Upper lobe of left lung (tissue), 6 donors: Measurements from ENCODE around the gene CPO. TPM values are rescaled to one million over a fixed set of nuclear protein-coding genes. Genes with fewer than 3 reads are reported as not detected.

Experiments used
- ATAC-seq, 2 donors: fragments of 200-7000 bp; cut with Tn5 transposase; one replicate each; pipeline ENCODE4 v1.9.1; 2022; ENCODE audit warnings: mild to moderate bottlenecking in 2 of 2, moderate library complexity in 2 of 2; ENCODE audit not compliant: low FRiP score in 2 of 2
- DNase-seq, 2 donors: peaks; one replicate each; pipeline ENCODE4 v3.0.0-alpha.2; 2019 to 2020
- H3K27ac ChIP-seq, 4 donors: fragments of 200-600 bp; sonication (generic); one replicate each; pipeline ENCODE4 v1.5.1; 2016 to 2019
- H3K27me3 ChIP-seq, 4 donors: fragments of 200-600 bp; sonication (generic); one replicate each; pipeline ENCODE4 v1.5.1; 2017 to 2019
- H3K36me3 ChIP-seq, 4 donors: fragments of 200-600 bp; sonication (generic); one replicate each; pipeline ENCODE4 v1.5.1; 2016 to 2019
- H3K4me1 ChIP-seq, 4 donors: fragments of 200-600 bp; sonication (generic); one replicate each; pipeline ENCODE4 v1.5.1; 2018 to 2019
- H3K4me3 ChIP-seq, 4 donors: fragments of 200-600 bp; sonication (generic); one replicate each; pipeline ENCODE4 v1.5.1; 2017 to 2019; ENCODE audit warnings: mild to moderate bottlenecking in 2 of 4, moderate library complexity in 1 of 4
- H3K9me3 ChIP-seq, 4 donors: fragments of 200-600 bp; sonication (generic); one replicate each; pipeline ENCODE4 v1.5.1; 2018 to 2019
- CTCF ChIP-seq, 6 experiments: fragments of 450-650 bp in 4 of 6; fragments of 200-600 bp in 2 of 6; sonication (generic) in 2 of 6; IDR thresholded peaks; one replicate each; pipeline ENCODE4 v1.5.1; 2016 to 2019; ENCODE audit warnings: antibody characterized with exemption in 6 of 6
- EP300 ChIP-seq, 4 donors: sonication (generic); formaldehyde crosslinking; IDR thresholded peaks; one replicate each; pipeline ENCODE4 v1.5.1; 2017; ENCODE audit warnings: antibody characterized with exemption in 4 of 4, control low read depth in 2 of 4
- POLR2A ChIP-seq, 4 donors: fragments of 450-650 bp; IDR thresholded peaks; one replicate each; pipeline ENCODE4 v1.5.1; 2016 to 2017; ENCODE audit warnings: antibody characterized with exemption in 4 of 4, mild to moderate bottlenecking in 2 of 4
- POLR2AphosphoS5 ChIP-seq, 2 donors: sonication (generic); formaldehyde crosslinking; IDR thresholded peaks; one replicate each; pipeline ENCODE4 v1.5.1; 2017; ENCODE audit warnings: antibody characterized with exemption in 2 of 2
- WGBS, 2 donors: methylation state at CpG; one replicate each; pipeline ENCODE4 v1.1.5; 2017 to 2018; 5-methylcytosine and 5-hydroxymethylcytosine counted together
- total RNA-seq, 6 donors: library from RNA; depleted of rRNA in 4 of 6; stranded (reverse); fragments of >200 nt in 4 of 6; gene quantifications; one replicate each; pipeline versions ENCODE4 v1.1.0 to v1.2.1, GENCODE V29; 2016 to 2021
- donor health status: DM: no; HTN: no; CAD: no; lungs with moderate emphysema.
- donor health status: DM: no; HTN: yes; CAD: no; lungs with severe emphysema.

The CPO gene
- total RNA-seq, 6 donors from 2014 or later: not detected

DNA sequence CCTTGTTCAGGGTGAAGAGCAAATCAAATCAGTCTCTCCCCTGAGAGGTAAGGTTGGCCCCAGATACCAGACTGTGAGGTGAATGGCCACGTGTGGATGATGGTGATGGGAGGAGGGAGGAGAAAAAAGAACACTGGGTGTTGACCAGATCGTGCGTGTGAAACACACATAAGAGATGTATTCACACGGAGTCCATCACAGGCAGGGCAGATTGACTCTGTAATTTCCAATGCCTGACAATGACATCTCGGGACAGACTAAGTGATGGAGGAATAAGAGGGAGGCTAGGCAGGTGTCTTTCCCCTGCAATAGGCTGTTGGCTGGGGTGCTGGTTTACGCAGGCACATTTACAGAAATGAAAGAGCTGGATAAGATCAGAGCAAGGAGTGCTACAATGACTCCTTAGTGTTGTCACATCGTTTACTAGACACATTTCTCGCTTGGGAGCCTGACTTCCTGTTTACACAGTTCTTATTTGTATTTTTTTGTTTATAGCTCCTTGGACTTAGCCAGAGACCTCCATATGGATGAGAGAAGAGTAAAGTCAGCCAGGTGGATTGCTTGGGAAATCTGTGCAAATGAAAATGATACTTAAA, 43.1 kb downstream of the CPO start:
- no peaks in the 10 kb centered on the region for H3K9me3 ChIP-seq
- no peaks in the 10 kb centered on the region for H3K27me3 ChIP-seq
- ATAC-seq (peak in 1 of 2 donors; percentile 21), DNase-seq (no peak)
- no peaks in the 10 kb centered on the region for H3K36me3 ChIP-seq
- no peak overlapping the region for H3K4me3 ChIP-seq
- WGBS, 2 donors: 51 to 53% methylated on average over 8 of the region's 8 CpGs
- H3K4me1 ChIP-seq: peaks cover 0 to 20% (median 17%) of the 10 kb centered on the region in 4 donors
- TF ChIP-seq EP300 (IDR thresholded peaks at IDR 0.05): no peak
- TF ChIP-seq POLR2AphosphoS5 (IDR thresholded peaks at IDR 0.05): no peak
- peak overlapping the region in 1 of 4 donors; percentile 38 for H3K27ac ChIP-seq

DNA sequence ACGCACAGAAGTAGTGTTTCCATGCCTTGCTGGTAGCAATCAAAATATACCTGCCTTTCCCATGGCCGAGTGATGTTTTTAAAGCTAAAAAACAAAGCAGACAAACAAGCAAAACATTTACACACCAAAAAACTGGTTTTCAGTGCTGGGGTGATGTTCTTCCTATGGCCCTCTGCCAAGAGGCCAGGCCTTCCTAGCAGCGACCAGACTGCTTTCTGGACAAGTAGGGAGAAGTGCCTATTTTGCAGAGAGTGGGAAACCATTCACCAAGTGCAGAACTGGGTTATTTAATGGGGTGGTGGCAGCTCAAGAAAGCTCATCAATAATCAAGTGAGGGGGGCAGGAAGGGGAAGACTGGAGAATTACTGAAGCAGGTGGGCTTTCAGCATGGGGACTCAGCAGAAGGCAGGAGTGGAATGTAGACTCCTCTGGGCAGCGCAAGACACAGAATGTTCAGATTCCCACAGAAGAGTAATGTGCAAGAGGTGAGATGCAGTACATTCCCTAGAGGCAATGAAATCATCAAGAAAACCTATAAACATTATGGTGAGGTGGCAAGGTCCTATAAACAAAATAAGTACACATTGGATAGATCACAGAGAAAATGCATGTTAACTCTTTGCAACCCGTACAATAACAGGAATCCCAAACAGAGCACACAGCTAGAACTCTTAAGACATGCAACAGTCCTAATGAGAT, 44.0 kb downstream of the CPO start:
- no peak for TF ChIP-seq POLR2AphosphoS5 (IDR thresholded peaks at IDR 0.05)
- no peak for TF ChIP-seq CTCF (IDR thresholded peaks at IDR 0.05)
- TF ChIP-seq POLR2A (IDR thresholded peaks at IDR 0.05): no peak
- TF ChIP-seq EP300 (IDR thresholded peaks at IDR 0.05): no peak
- Histone ChIP-seq H3K36me3 (no peaks in the 10 kb centered on the region), H3K27ac (no peak overlapping the region), H3K9me3 (no peaks in the 10 kb centered on the region), H3K27me3 (no peaks in the 10 kb centered on the region), H3K4me3 (no peak overlapping the region), H3K4me1 (peaks cover 0 to 20% (median 17%) of the 10 kb centered on the region in 4 donors)
- DNase-seq (no peak), ATAC-seq (no peak)
- 62 to 64% methylated on average over 5 of the region's 5 CpGs for WGBS, 2 donors

DNA sequence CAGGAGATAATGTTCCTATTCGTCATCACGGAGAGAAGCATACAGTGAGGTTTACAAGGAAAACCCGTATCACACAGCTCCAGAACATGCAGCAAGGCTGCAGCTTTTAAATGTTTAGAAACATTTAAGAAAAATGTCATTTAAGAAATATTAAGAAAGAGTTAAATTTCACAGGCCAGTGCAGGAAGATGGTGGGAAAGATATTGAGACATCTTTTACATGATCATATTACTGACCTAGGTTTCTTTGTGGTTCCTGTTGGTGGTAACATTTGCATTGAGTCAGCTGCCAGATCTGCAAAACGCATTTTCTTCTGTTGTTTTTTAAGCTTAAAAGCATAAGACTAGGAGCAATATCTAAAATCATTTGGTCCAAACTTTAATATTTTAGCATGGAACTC, 44.9 kb downstream of the CPO start:
- ATAC-seq (no peak), DNase-seq (no peak)
- H3K27me3 ChIP-seq: no peaks in the 10 kb centered on the region
- H3K9me3 ChIP-seq: no peaks in the 10 kb centered on the region
- no peaks in the 10 kb centered on the region for H3K36me3 ChIP-seq
- TF ChIP-seq POLR2AphosphoS5 (IDR thresholded peaks at IDR 0.05) (no peak), CTCF (IDR thresholded peaks at IDR 0.05) (no peak), POLR2A (IDR thresholded peaks at IDR 0.05) (no peak), EP300 (IDR thresholded peaks at IDR 0.05) (no peak)
- H3K27ac ChIP-seq: no peak overlapping the region
- no peak overlapping the region for H3K4me3 ChIP-seq
- H3K4me1 ChIP-seq: peaks cover 0 to 24% (median 18%) of the 10 kb centered on the region in 4 donors
- 73 to 76% methylated on average over 4 of the region's 4 CpGs for WGBS, 2 donors

DNA sequence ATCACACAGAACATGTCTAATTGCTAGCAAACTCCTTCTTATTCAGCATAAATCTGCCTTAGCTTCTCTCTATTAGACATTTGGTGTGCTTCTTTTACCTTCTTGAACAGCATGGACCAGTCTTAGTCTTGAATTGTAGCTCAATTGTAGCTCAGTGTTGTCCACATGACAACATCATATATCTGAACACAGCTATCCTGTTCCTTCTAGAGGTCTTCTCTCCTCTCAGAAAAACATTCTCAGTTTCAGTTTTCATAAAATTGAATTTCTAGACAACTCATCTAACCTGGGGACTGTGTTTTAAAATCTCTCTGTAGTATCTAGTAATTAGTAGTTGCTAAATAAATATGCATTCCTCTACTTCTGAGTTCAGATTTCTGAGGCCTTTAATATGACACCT, 47.6 kb downstream of the CPO start:
- Histone ChIP-seq H3K27me3 (no peaks in the 10 kb centered on the region), H3K36me3 (no peaks in the 10 kb centered on the region), H3K9me3 (no peaks in the 10 kb centered on the region), H3K4me1 (peaks cover 0 to 23% (median 18%) of the 10 kb centered on the region in 4 donors), H3K4me3 (no peak overlapping the region), H3K27ac (no peak overlapping the region)
- TF ChIP-seq POLR2AphosphoS5 (IDR thresholded peaks at IDR 0.05): no peak
- no peak for TF ChIP-seq POLR2A (IDR thresholded peaks at IDR 0.05)
- TF ChIP-seq EP300 (IDR thresholded peaks at IDR 0.05): no peak
- TF ChIP-seq CTCF (IDR thresholded peaks at IDR 0.05): no peak
- DNase-seq (no peak), ATAC-seq (no peak)

DNA sequence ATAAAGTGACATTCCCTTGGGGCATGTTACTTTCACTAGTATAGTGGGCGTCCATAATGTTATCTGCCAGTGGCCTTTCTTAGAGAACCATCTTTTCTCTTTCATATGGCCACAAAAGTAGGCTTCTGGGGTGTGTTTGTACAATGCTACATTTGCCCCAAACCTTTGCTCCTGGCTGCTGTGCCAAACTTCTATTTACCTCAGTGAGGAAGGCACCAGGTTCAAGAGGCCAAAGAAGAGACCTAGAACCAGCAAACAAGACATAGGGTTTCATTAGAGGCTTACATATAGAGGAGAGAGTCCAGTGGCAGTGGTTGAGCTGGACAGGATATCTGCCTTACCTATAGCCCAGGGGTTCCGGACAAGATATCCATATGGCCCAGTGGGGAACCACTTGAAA, 48.5 kb downstream of the CPO start:
- Histone ChIP-seq H3K27me3 (no peaks in the 10 kb centered on the region), H3K36me3 (no peaks in the 10 kb centered on the region), H3K4me3 (no peak overlapping the region), H3K27ac (no peak overlapping the region), H3K4me1 (peaks cover 0 to 16% (median 11%) of the 10 kb centered on the region in 4 donors), H3K9me3 (no peaks in the 10 kb centered on the region)
- 87 to 97% methylated on average over 2 of the region's 2 CpGs for WGBS, 2 donors
- ATAC-seq (no peak), DNase-seq (no peak)
- TF ChIP-seq POLR2AphosphoS5 (IDR thresholded peaks at IDR 0.05) (no peak), POLR2A (IDR thresholded peaks at IDR 0.05) (no peak), CTCF (IDR thresholded peaks at IDR 0.05) (no peak), EP300 (IDR thresholded peaks at IDR 0.05) (no peak)
